Right atrium auricular region (tissue), 2 donors: ENCODE data around the gene TMEM108. TPM values are rescaled to one million over a fixed set of nuclear protein-coding genes. Genes with fewer than 3 reads are reported as not detected.

Experiments used
- DNase-seq: peaks from one replicate; pipeline ENCODE4 v3.0.0-alpha.2; 2019; ENCODE audit warnings: low spot score
- H3K27ac ChIP-seq, 2 donors: fragments of 200-600 bp; sonication (generic); 1 replicate in 1 of 2; 2 replicates in 1 of 2; pipeline ENCODE4 v1.5.1; 2016 to 2019
- H3K27me3 ChIP-seq, 2 donors: fragments of 200-600 bp; sonication (generic); one replicate each; pipeline versions ENCODE4 v1.5.1 to v1.6.0; 2017 to 2019
- H3K36me3 ChIP-seq: fragments of 200-600 bp; sonication (generic); one replicate; pipeline ENCODE4 v1.5.1; 2016
- H3K4me1 ChIP-seq, 2 donors: fragments of 200-600 bp; sonication (generic); one replicate each; pipeline versions ENCODE4 v1.5.1 to v1.6.0; 2017 to 2019
- H3K4me3 ChIP-seq, 2 donors: fragments of 200-600 bp; sonication (generic); 1 replicate in 1 of 2; 2 replicates in 1 of 2; pipeline ENCODE4 v1.5.1; 2017 to 2019; ENCODE audit warnings: mild to moderate bottlenecking in 1 of 2, moderate library complexity in 1 of 2
- H3K9me3 ChIP-seq, 2 donors: fragments of 200-600 bp; sonication (generic); one replicate each; pipeline ENCODE4 v1.5.1; 2019
- CTCF ChIP-seq, 2 donors: fragments of 200-600 bp; sonication (generic); IDR thresholded peaks; one replicate each; pipeline ENCODE4 v1.5.1; 2019; ENCODE audit warnings: antibody characterized with exemption in 2 of 2
- total RNA-seq, 2 donors: library from RNA; depleted of rRNA; stranded (reverse); fragments of >200 nt; gene quantifications; one replicate each; pipeline ENCODE4 v1.1.0, GENCODE V29; 2016

Gene TMEM108
- total RNA-seq, 2 donors from 2014 or later = 5.1 to 5.3 TPM

GRCh38 chr3:133412183-133413132 is 374.3 kb downstream of the TMEM108 start:
- no peaks in the 10 kb centered on the region for H3K27me3 ChIP-seq
- peak; percentile 61 for DNase-seq
- peaks cover 0 to 11% of the 10 kb centered on the region in 2 donors for H3K4me1 ChIP-seq
- H3K4me3 ChIP-seq = peak overlapping the region in 1 of 2 donors; percentile 21
- no peaks in the 10 kb centered on the region for H3K36me3 ChIP-seq
- TF ChIP-seq CTCF (IDR thresholded peaks at IDR 0.05) = no peak
- H3K9me3 ChIP-seq = no peaks in the 10 kb centered on the region
- H3K27ac ChIP-seq = no peak overlapping the region

GRCh38 chr3:133413161-133414020 is 375.2 kb downstream of the TMEM108 start:
- H3K27me3 ChIP-seq = no peaks in the 10 kb centered on the region
- H3K9me3 ChIP-seq = no peaks in the 10 kb centered on the region
- peak overlapping the region in 1 of 2 donors; percentile 62 for H3K27ac ChIP-seq
- peak overlapping the region in 1 of 2 donors; percentile 21 for H3K4me3 ChIP-seq
- no peak for DNase-seq
- H3K36me3 ChIP-seq = no peaks in the 10 kb centered on the region
- H3K4me1 ChIP-seq = peaks cover 0 to 11% of the 10 kb centered on the region in 2 donors
- TF ChIP-seq CTCF (IDR thresholded peaks at IDR 0.05) = no peak

- TF ChIP-seq CTCF (IDR thresholded peaks at IDR 0.05) = no peak
- H3K27me3 ChIP-seq = no peaks in the 10 kb centered on the region
- no peaks in the 10 kb centered on the region for H3K9me3 ChIP-seq
- H3K4me3 ChIP-seq = no peak overlapping the region
- peaks cover 0 to 11% of the 10 kb centered on the region in 2 donors for H3K4me1 ChIP-seq
- peak overlapping the region in 1 of 2 donors; percentile 62 for H3K27ac ChIP-seq
- no peak for DNase-seq
- H3K36me3 ChIP-seq = no peaks in the 10 kb centered on the region
These were observed 375.8 kb downstream of the TMEM108 start for GRCh38 chr3:133414021-133414392.

- H3K9me3 ChIP-seq = no peaks in the 10 kb centered on the region
These were observed 380.2 kb downstream of the TMEM108 start for GRCh38 chr3:133418361-133418760.

More at GRCh38 chr3:133418361-133418760, 380.2 kb downstream of the TMEM108 start:
- H3K4me1 ChIP-seq = peaks cover 0 to 6% of the 10 kb centered on the region in 2 donors
- H3K4me3 ChIP-seq = no peak overlapping the region
- no peak overlapping the region for H3K27ac ChIP-seq
- no peaks in the 10 kb centered on the region for H3K36me3 ChIP-seq
- no peaks in the 10 kb centered on the region for H3K27me3 ChIP-seq
- TF ChIP-seq CTCF (IDR thresholded peaks at IDR 0.05) = no peak
- DNase-seq = no peak
